DOHH2 (cell line): ENCODE results near the gene HHAT.

Source experiments
- H3F3A ChIP-seq: fragments of 200-600 bp; sonication (generic), shearing (Covaris generic); 2 replicates; pipeline ENCODE4 v1.6.0; 2016; ENCODE audit warnings: antibody characterized with exemption, mild to moderate bottlenecking; ENCODE audit not compliant: control insufficient read depth, insufficient read depth
- H3K27ac ChIP-seq: fragments of 200-600 bp; sonication (generic); 2 replicates; pipeline ENCODE4 v1.5.1; 2014; ENCODE audit warnings: low read depth, mild to moderate bottlenecking, low read length, moderate library complexity
- H3K27me3 ChIP-seq: fragments of 200-600 bp; sonication (generic); 2 replicates; pipeline ENCODE4 v1.6.1; 2014; ENCODE audit warnings: mild to moderate bottlenecking, low read length, mixed read lengths; ENCODE audit not compliant: control insufficient read depth
- H3K36me3 ChIP-seq: fragments of 200-600 bp; sonication (generic); 2 replicates; pipeline ENCODE4 v1.6.1; 2014; ENCODE audit warnings: mild to moderate bottlenecking, low read length, moderate library complexity, mixed read lengths; ENCODE audit not compliant: control insufficient read depth
- H3K4me1 ChIP-seq: fragments of 200-600 bp; sonication (generic); 2 replicates; pipeline ENCODE4 v1.6.1; 2014; ENCODE audit warnings: mild to moderate bottlenecking, low read length, mixed read lengths; ENCODE audit not compliant: control insufficient read depth
- H3K4me2 ChIP-seq: fragments of 200-600 bp; sonication (generic); 2 replicates; pipeline ENCODE4 v1.6.0; 2014; ENCODE audit warnings: mild to moderate bottlenecking, low read length, moderate library complexity
- H3K4me3 ChIP-seq: fragments of 200-600 bp; sonication (generic); 2 replicates; pipeline ENCODE4 v1.5.1; 2014; ENCODE audit warnings: mild to moderate bottlenecking, low read length, mixed read lengths
- H3K79me2 ChIP-seq: fragments of 200-600 bp; sonication (generic); 2 replicates; pipeline ENCODE4 v1.6.1; 2014; ENCODE audit warnings: mild to moderate bottlenecking, low read length, mixed read lengths; ENCODE audit not compliant: control insufficient read depth
- H3K9me2 ChIP-seq: fragments of 200-600 bp; sonication (generic); replicated peaks from 2 replicates; pipeline ENCODE4 v1.6.1; 2014; ENCODE audit warnings: mild to moderate bottlenecking, low read length, mixed read lengths; ENCODE audit not compliant: control insufficient read depth
- H3K9me3 ChIP-seq: fragments of 200-600 bp; sonication (generic); 2 replicates; pipeline ENCODE4 v1.6.1; 2014; ENCODE audit warnings: antibody characterized with exemption, low read length, mixed read lengths; ENCODE audit not compliant: control insufficient read depth, insufficient read depth
- H4K20me1 ChIP-seq: fragments of 200-600 bp; sonication (generic); 2 replicates; pipeline ENCODE4 v1.6.0; 2014; ENCODE audit warnings: low read depth, mild to moderate bottlenecking, antibody characterized with exemption, low read length, moderate library complexity; ENCODE audit not compliant: control insufficient read depth, insufficient read depth
- EZH2phosphoT487 ChIP-seq: fragments of 200-600 bp; sonication (generic); IDR thresholded peaks from 2 replicates; pipeline ENCODE4 v1.6.1; 2017; ENCODE audit warnings: borderline replicate concordance, mild to moderate bottlenecking, antibody characterized with exemption, low read length, moderate library complexity, mixed read lengths
- TF ChIP-seq, protein P1 (sequence below): fragments of 200-600 bp; sonication (generic); IDR thresholded peaks from one replicate; pipeline ENCODE4 v1.5.1; 2014; ENCODE audit warnings: antibody characterized with exemption, mild to moderate bottlenecking, low read depth, low read length; ENCODE audit not compliant: poor library complexity, severe bottlenecking

Gene HHAT

DNA sequence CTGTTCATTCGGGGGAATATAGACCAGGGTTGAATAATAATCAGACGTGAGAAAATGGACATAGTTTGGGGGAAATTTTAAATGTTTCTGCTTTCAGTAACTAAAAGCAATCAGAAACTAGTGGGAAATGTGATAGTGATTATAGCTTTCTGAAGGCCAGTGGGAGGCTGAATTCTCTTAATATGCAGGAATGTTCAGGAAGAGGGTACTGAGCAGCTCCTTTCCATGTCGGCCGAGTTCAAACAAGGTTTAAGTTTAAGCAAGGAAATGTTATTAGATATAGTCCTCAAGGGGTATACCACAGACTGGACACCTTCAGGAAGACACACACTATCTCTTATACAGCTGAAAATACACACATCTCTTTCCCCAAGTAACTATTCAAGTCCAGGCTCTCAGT, 105.5 kb downstream of the HHAT start:
- no peaks in the 10 kb centered on the region for H3K9me2 ChIP-seq
- TF ChIP-seq, protein P1, sequence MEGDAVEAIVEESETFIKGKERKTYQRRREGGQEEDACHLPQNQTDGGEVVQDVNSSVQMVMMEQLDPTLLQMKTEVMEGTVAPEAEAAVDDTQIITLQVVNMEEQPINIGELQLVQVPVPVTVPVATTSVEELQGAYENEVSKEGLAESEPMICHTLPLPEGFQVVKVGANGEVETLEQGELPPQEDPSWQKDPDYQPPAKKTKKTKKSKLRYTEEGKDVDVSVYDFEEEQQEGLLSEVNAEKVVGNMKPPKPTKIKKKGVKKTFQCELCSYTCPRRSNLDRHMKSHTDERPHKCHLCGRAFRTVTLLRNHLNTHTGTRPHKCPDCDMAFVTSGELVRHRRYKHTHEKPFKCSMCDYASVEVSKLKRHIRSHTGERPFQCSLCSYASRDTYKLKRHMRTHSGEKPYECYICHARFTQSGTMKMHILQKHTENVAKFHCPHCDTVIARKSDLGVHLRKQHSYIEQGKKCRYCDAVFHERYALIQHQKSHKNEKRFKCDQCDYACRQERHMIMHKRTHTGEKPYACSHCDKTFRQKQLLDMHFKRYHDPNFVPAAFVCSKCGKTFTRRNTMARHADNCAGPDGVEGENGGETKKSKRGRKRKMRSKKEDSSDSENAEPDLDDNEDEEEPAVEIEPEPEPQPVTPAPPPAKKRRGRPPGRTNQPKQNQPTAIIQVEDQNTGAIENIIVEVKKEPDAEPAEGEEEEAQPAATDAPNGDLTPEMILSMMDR, result no peak
- no peak for TF ChIP-seq EZH2phosphoT487
- no peak overlapping the region for H3K4me2 ChIP-seq
- no peaks in the 10 kb centered on the region for H3K4me1 ChIP-seq
- no peaks in the 10 kb centered on the region for H3F3A ChIP-seq
- no peak overlapping the region for H3K27ac ChIP-seq
- no peaks in the 10 kb centered on the region for H4K20me1 ChIP-seq
- no peaks in the 10 kb centered on the region for H3K79me2 ChIP-seq
- no peaks in the 10 kb centered on the region for H3K9me3 ChIP-seq
- no peaks in the 10 kb centered on the region for H3K36me3 ChIP-seq
- H3K4me3 ChIP-seq, result no peak overlapping the region
- H3K27me3 ChIP-seq, result no peaks in the 10 kb centered on the region

DNA sequence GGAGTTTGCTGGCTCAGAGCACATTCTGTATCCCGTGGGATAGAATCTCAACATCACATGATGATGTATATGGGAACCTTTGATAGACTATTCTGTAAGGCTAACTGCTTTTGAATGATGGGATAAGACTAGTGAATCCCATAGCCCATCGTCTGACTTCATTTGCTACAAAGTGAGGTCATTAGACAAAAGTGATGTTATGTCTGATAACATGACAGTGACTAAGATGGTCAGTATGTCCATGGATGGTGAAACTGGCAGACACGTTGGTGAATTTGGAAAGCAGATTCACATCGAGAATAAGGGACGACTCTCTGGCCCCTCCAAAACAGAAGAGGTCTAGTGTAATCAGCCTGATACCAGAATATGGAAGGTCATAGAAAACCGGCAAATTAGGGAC, 108.4 kb downstream of the HHAT start:
- no peaks in the 10 kb centered on the region for H3K9me2 ChIP-seq
- no peaks in the 10 kb centered on the region for H3K27me3 ChIP-seq
- H3K27ac ChIP-seq, result no peak overlapping the region
- H3K4me3 ChIP-seq, result no peak overlapping the region
- TF ChIP-seq, protein P1, result no peak
- TF ChIP-seq EZH2phosphoT487, result no peak
- H3K9me3 ChIP-seq, result no peaks in the 10 kb centered on the region
- H3F3A ChIP-seq, result no peaks in the 10 kb centered on the region
- no peaks in the 10 kb centered on the region for H3K4me1 ChIP-seq
- H3K36me3 ChIP-seq, result no peaks in the 10 kb centered on the region
- no peaks in the 10 kb centered on the region for H3K79me2 ChIP-seq
- no peaks in the 10 kb centered on the region for H4K20me1 ChIP-seq
- no peak overlapping the region for H3K4me2 ChIP-seq

DNA sequence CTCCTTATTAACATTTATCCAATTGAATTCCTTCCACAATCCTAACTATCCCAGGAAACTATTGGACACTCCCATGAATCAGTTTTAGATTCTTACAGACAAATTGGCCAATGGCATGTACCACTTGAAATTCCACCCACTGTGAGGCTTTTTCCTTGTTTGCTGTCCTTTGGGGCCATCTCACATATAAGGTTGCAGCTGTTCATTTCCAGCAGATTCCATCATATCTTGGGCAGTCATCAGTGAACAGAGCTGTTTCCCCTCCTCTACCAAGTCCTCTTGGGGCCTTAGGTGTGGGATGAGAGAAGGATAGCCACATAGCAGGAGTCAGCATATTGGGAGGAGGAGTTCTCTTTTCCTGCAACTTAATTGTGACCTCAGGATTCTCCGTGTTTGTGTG, 109.1 kb downstream of the HHAT start:
- Histone ChIP-seq H3K4me2 (no peak overlapping the region), H3K36me3 (no peaks in the 10 kb centered on the region), H3K4me1 (no peaks in the 10 kb centered on the region), H4K20me1 (no peaks in the 10 kb centered on the region), H3K4me3 (no peak overlapping the region), H3K9me3 (no peaks in the 10 kb centered on the region), H3K27me3 (no peaks in the 10 kb centered on the region), H3K79me2 (no peaks in the 10 kb centered on the region), H3K9me2 (no peaks in the 10 kb centered on the region), H3K27ac (no peak overlapping the region), H3F3A (no peaks in the 10 kb centered on the region)
- TF ChIP-seq, protein P1, result no peak
- TF ChIP-seq EZH2phosphoT487, result no peak
